Measurements from ENCODE around the gene MRAS. TPM values are rescaled to one million over a fixed set of nuclear protein-coding genes. Genes with fewer than 3 reads are reported as not detected.
"Not testable (repeated sequence)": the region's sequence is repeated elsewhere in the genome, so short reads cannot be mapped to it uniquely, and the experiment has no call there.

MRAS gene
- total RNA-seq, 2 experiments from 2014 or later = not detected

GRCh38 chr3:138363322-138363721 lies 14.9 kb downstream of the MRAS start:
- POLR2A ChIA-PET = no interaction called here
- CTCF ChIA-PET = no interaction called here

GRCh38 chr3:138364356-138365252 lies 16.2 kb downstream of the MRAS start:
- ChIA-PET POLR2A (no interaction called here), CTCF (no interaction called here)

- ChIA-PET POLR2A (no interaction called here), CTCF (interaction anchor here (1.0 kb wide), 1 partner anchor 53 kb away, joined by 3 read pairs; no protein-coding TSS in a partner anchor)
These were observed 16.8 kb downstream of the MRAS start for GRCh38 chr3:138365253-138365555.

GRCh38 chr3:138366006-138366759 lies 17.8 kb downstream of the MRAS start:
- ChIA-PET CTCF (interaction anchor here (1.0 kb wide), 1 partner anchor 52 kb away, joined by 3 read pairs; no protein-coding TSS in a partner anchor), POLR2A (no interaction called here)

GRCh38 chr3:138367326-138367850 lies 19.0 kb downstream of the MRAS start:
- ChIA-PET CTCF (interaction anchor here (0.5 kb wide), 1 partner anchor 17 kb away, joined by 5 read pairs; no protein-coding TSS in a partner anchor), POLR2A (no interaction called here)

- CTCF ChIA-PET = no interaction called here
- POLR2A ChIA-PET = no interaction called here
These were observed 19.5 kb downstream of the MRAS start for GRCh38 chr3:138367911-138368310.

- ChIA-PET CTCF (no interaction called here), POLR2A (no interaction called here)
These were observed 20.9 kb downstream of the MRAS start for GRCh38 chr3:138369151-138369900.

GRCh38 chr3:138370321-138370720 lies 21.9 kb downstream of the MRAS start:
- POLR2A ChIA-PET = no interaction called here
- CTCF ChIA-PET = no interaction called here

- ChIA-PET CTCF (no interaction called here), POLR2A (interaction anchor here (0.6 kb wide), 1 partner anchor 14 kb away, joined by 3 read pairs; no protein-coding TSS in a partner anchor)
These were observed 22.9 kb downstream of the MRAS start for GRCh38 chr3:138371070-138371965.

- POLR2A ChIA-PET = no interaction called here
These were observed 24.8 kb downstream of the MRAS start for GRCh38 chr3:138373087-138373735.

GRCh38 chr3:138373736-138374094 lies 25.3 kb downstream of the MRAS start:
- CTCF ChIA-PET = interaction anchor here (0.6 kb wide), 1 partner anchor 39 kb away, joined by 3 read pairs; no protein-coding TSS in a partner anchor
- POLR2A ChIA-PET = no interaction called here

More at GRCh38 chr3:138373087-138373735, 24.8 kb downstream of the MRAS start:
- CTCF ChIA-PET = interaction anchor here (0.6 kb wide), 1 partner anchor 39 kb away, joined by 3 read pairs; no protein-coding TSS in a partner anchor

- CTCF ChIA-PET = no interaction called here
- POLR2A ChIA-PET = no interaction called here
These were observed 26.3 kb downstream of the MRAS start for GRCh38 chr3:138374573-138375134.

GRCh38 chr3:138375447-138375846 lies 27.1 kb downstream of the MRAS start:
- CTCF ChIA-PET = no interaction called here
- POLR2A ChIA-PET = no interaction called here

GRCh38 chr3:138376663-138377062 lies 28.3 kb downstream of the MRAS start:
- CTCF ChIA-PET = no interaction called here
- POLR2A ChIA-PET = no interaction called here

- POLR2A ChIA-PET = not testable (repeated sequence)
These were observed 28.8 kb downstream of the MRAS start for GRCh38 chr3:138377212-138377611.

GRCh38 chr3:138377804-138378203 lies 29.4 kb downstream of the MRAS start:
- ChIA-PET POLR2A (no interaction called here), CTCF (no interaction called here)

More at GRCh38 chr3:138377212-138377611, 28.8 kb downstream of the MRAS start:
- CTCF ChIA-PET = not testable (repeated sequence)

GRCh38 chr3:138378331-138378730 lies 30.0 kb downstream of the MRAS start:
- ChIA-PET POLR2A (no interaction called here), CTCF (no interaction called here)

- ChIA-PET CTCF (no interaction called here), POLR2A (no interaction called here)
These were observed 30.6 kb downstream of the MRAS start for GRCh38 chr3:138378990-138379389.
